SK-N-MC (cell line): ENCODE results near the gene STEAP2.
A peak's percentile ranks its signal among the peaks of the same experiment; 100 is the strongest.
"Not testable (repeated sequence)": the region's sequence is repeated elsewhere in the genome, so short reads cannot be mapped to it uniquely, and the experiment has no call there.

Experiments used
- DNase-seq: peaks from one replicate; pipeline ENCODE4 v3.0.0-alpha.2; 2011; ENCODE audit warnings: low read depth, low spot score
- H3K27ac ChIP-seq: fragments of 200-600 bp; sonication (generic); 2 replicates; pipeline ENCODE4 v1.5.1; 2016; ENCODE audit warnings: mixed run types
- H3K36me3 ChIP-seq: fragments of 200-600 bp; sonication (generic); 2 replicates; pipeline ENCODE4 v1.6.1; 2017; ENCODE audit warnings: antibody characterized with exemption, low read length, mixed read lengths; ENCODE audit not compliant: insufficient read depth
- H3K4me3 ChIP-seq: fragments of 200-600 bp; sonication (generic); 2 replicates; pipeline ENCODE4 v1.5.1; 2016
- H3K9ac ChIP-seq: fragments of 200-600 bp; sonication (generic); 2 replicates; pipeline ENCODE4 v1.8.0; 2017; ENCODE audit warnings: mixed run types, mixed read lengths; ENCODE audit not compliant: insufficient read length
- H3K9me3 ChIP-seq: fragments of 200-600 bp; sonication (generic); 2 replicates; pipeline ENCODE4 v1.6.1; 2017; ENCODE audit warnings: low read depth, mild to moderate bottlenecking, antibody characterized with exemption, low read length, moderate library complexity, mixed read lengths
- EZH2 ChIP-seq: fragments of 200-600 bp; sonication (generic); IDR thresholded peaks from one replicate; pipeline ENCODE4 v1.6.1; 2017; ENCODE audit warnings: antibody characterized with exemption
- FOXP2 ChIP-seq: optimal IDR thresholded peaks from 2 replicates; pipeline ENCODE3; 2011; ENCODE audit warnings: mild to moderate bottlenecking, moderate library complexity; ENCODE audit not compliant: insufficient read depth; ENCODE audit errors: extremely low read length, control extremely low read depth
- POLR2AphosphoS5 ChIP-seq: IDR thresholded peaks from 2 replicates; pipeline ENCODE4 v1.6.1; 2012; ENCODE audit warnings: mild to moderate bottlenecking, low read depth, low read length, borderline replicate concordance

Gene STEAP2

GRCh38 chr7:90244565-90244908 is 33.0 kb downstream of the STEAP2 start:
- Histone ChIP-seq H3K4me3 (peak overlapping the region; percentile 94), H3K36me3 (no peaks in the 10 kb centered on the region), H3K9ac (peak overlapping the region; percentile 72), H3K9me3 (no peaks in the 10 kb centered on the region), H3K27ac (no peak overlapping the region)
- no peak for DNase-seq
- TF ChIP-seq FOXP2 = no peak
- no peak for TF ChIP-seq EZH2
- no peak for TF ChIP-seq POLR2AphosphoS5

DNA sequence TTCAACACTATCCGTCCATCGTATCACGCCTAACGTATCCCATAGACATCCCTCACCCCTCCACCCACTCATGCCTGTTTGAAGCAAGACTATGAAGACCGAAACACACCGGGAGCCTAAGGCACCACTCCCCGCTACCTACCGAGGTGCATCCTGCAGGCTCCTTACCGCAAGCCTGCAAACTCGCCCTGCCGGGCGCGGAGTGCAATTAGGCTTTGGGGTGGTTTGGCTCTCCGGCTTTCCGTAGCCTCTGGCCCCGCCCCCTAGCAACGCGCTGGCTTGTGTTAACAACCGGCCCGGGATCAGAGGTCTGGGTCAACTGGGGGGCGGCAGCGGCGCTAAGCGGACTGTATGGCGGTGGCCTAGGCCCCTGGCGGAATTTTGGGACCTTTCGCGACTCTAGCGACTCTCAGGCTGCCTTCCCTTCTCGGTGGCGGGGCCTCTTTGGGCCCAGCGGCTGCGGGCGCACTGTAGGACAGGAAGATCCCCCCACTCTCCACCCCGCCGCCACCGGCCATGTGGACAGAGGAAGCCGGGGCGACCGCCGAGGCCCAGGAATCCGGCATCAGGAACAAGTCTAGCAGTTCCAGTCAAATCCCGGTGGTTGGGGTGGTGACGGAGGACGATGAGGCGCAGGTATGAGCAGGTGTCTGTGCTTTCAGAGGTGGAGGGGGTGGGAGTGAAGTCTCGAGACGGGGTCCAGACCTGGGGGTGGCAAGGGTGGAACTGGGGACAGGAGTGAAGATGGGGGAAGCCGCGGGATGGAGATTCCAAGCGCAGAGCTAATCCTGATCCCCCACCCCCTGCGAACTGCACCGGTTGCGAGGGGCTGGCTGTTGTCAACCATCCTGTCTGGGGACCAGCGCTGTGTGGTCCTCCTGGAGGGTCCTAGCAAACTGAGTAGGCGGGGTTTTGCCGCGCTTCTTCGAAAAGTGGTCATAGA is 33.6 kb downstream of the STEAP2 start, which contains the start of gene CFAP69:
CFAP69 (plus strand) TSS at position 266 of the 943 bp plus-strand sequence; CDS start at position 517, 251 bp downstream.
- H3K27ac ChIP-seq = no peak within 1 kb of the TSS
- no peak for DNase-seq

DNA sequence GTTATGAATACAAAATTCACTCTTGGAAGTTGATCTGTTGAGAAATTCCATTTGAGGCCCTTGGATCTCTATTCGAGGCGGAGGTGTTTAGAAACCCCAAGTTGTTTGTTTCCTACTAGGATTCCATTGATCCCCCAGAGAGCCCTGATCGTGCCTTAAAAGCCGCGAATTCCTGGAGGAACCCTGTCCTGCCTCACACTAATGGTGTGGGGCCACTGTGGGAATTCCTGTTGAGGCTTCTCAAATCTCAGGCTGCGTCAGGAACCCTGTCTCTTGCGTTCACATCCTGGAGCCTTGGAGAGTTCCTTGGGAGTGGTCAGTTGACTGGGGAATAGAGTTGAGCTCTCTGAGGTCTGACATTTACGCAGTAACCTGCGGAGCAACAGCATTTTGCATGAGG is 34.6 kb downstream of the STEAP2 start:
- Histone ChIP-seq H3K36me3 (no peaks in the 10 kb centered on the region), H3K9ac (no peak overlapping the region), H3K9me3 (no peaks in the 10 kb centered on the region), H3K27ac (no peak overlapping the region), H3K4me3 (peak overlapping the region; percentile 94)
- TF ChIP-seq FOXP2 = no peak
- TF ChIP-seq POLR2AphosphoS5 = no peak
- no peak for TF ChIP-seq EZH2
- DNase-seq = no peak

More for the DNA sequence above, 33.6 kb downstream of the STEAP2 start, which contains the start of gene CFAP69:
- TF ChIP-seq FOXP2 = no peak
- peak; percentile 48; the same call in 1 of the 2 replicates for TF ChIP-seq POLR2AphosphoS5
- TF ChIP-seq EZH2 = no peak
- no peaks in the 10 kb centered on the region for H3K9me3 ChIP-seq
- H3K36me3 ChIP-seq = no peaks in the 10 kb centered on the region
- peak within 1 kb of the TSS; percentile 72 for H3K9ac ChIP-seq
- peak within 1 kb of the TSS; percentile 94 for H3K4me3 ChIP-seq

DNA sequence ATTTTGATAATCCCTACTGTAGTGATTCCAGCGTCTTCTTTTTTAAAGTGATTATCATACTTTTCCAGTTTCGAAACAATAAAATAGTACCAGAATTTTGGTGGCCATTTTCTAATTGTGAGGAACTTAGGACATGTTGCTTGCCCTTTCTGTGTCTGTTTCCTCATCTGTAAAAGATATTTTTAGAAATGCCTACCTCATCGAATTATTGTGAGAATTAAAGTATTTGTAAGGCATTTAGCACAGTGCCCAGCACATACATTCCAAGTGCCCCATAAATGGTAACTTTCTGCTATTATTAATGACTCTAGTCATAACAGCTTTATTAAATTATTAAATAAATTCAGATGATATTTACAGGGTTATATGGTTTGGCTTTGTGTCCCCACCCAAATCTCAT is 37.2 kb downstream of the STEAP2 start:
- H3K9me3 ChIP-seq = no peaks in the 10 kb centered on the region
- no peak overlapping the region for H3K4me3 ChIP-seq
- no peak overlapping the region for H3K9ac ChIP-seq
- no peak for TF ChIP-seq EZH2
- TF ChIP-seq FOXP2 = no peak
- no peak for TF ChIP-seq POLR2AphosphoS5
- DNase-seq = no peak
- no peak overlapping the region for H3K27ac ChIP-seq
- no peaks in the 10 kb centered on the region for H3K36me3 ChIP-seq

- H3K27ac ChIP-seq = no peak overlapping the region
- H3K9me3 ChIP-seq = no peaks in the 10 kb centered on the region; the same call in 1 of the 2 replicates
- H3K9ac ChIP-seq = no peak overlapping the region
- no peak for DNase-seq
- H3K36me3 ChIP-seq = 0 out of 2 replicates have a peak, but pooled peaks cover 1% of the 10 kb centered on the region
- no peak overlapping the region for H3K4me3 ChIP-seq
- no peak for TF ChIP-seq FOXP2
- TF ChIP-seq EZH2 = no peak
- no peak for TF ChIP-seq POLR2AphosphoS5
Observed at GRCh38 chr7:90250601-90251303, 39.2 kb downstream of the STEAP2 start.

- no peak for DNase-seq
- 0 out of 2 replicates have a peak, but pooled peaks cover 3% of the 10 kb centered on the region for H3K36me3 ChIP-seq
- H3K4me3 ChIP-seq = no peak overlapping the region
- H3K27ac ChIP-seq = no peak overlapping the region
- TF ChIP-seq FOXP2 (no peak), EZH2 (no peak), POLR2AphosphoS5 (no peak)
- H3K9ac ChIP-seq = no peak overlapping the region
- H3K9me3 ChIP-seq = no peaks in the 10 kb centered on the region; the same call in 1 of the 2 replicates
Observed at GRCh38 chr7:90251304-90251635, 39.7 kb downstream of the STEAP2 start.

- not testable (repeated sequence) for H3K9ac ChIP-seq, H3K9me3 ChIP-seq, H3K27ac ChIP-seq, DNase-seq, H3K36me3 ChIP-seq, H3K4me3 ChIP-seq
Observed at GRCh38 chr7:90256011-90256410, 44.5 kb downstream of the STEAP2 start.

DNA sequence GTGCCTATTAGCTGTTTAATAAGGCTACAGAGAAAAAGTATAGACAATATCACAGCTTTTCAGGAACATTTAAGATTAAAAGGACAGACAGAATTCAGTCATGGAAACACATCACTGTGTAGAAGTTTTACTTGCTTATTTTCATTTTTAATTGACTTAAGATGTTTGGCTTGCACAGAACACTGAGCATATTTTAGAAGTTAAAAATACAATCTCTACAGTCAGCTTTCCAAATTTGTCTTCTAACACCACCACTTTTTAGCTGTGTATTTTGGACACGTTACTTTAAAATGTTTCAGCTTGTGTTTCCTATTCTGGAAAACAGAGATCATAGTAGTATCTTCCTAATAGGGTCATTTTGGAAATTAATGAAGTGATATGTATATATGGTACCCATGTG is 45.2 kb downstream of the STEAP2 start:
- TF ChIP-seq POLR2AphosphoS5 = no peak
- no peak for TF ChIP-seq FOXP2
- no peak for TF ChIP-seq EZH2
- no peak for DNase-seq
- 0 out of 2 replicates have a peak, but pooled peaks cover 3% of the 10 kb centered on the region for H3K36me3 ChIP-seq
- peak overlapping the region; percentile 28; the same call in 1 of the 2 replicates for H3K27ac ChIP-seq
- H3K9me3 ChIP-seq = no peaks in the 10 kb centered on the region; the same call in 1 of the 2 replicates
- no peak overlapping the region for H3K4me3 ChIP-seq
- H3K9ac ChIP-seq = no peak overlapping the region

DNA sequence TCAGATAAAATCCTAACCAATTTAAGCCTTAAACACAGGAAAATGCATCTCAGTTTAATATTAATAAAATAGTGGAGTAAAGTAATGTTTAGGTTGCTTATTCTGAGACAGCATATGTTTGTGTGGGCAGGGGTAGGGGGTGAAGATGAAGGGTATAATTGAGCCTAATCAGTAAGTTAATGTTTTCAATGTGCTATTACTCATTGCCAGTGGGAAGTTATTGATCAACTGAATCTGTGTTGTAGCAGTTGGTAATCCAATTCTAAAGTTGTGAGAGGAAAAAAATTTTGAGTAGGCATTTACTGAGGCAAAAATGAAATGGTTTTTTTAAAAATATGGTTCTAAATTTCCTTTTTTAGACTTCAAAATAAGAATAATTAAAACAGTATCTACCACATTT is 49.9 kb downstream of the STEAP2 start:
- no peak for DNase-seq
- no peaks in the 10 kb centered on the region for H3K36me3 ChIP-seq
- no peaks in the 10 kb centered on the region for H3K9me3 ChIP-seq
- H3K9ac ChIP-seq = peak overlapping the region; percentile 63
- peak overlapping the region; percentile 93 for H3K27ac ChIP-seq
- TF ChIP-seq FOXP2 = no peak
- TF ChIP-seq EZH2 = no peak
- peak overlapping the region; percentile 7; the same call in 1 of the 2 replicates for H3K4me3 ChIP-seq
